Endometrium (tissue), 2 donors: ENCODE data around the gene TCF7.

ENCODE experiments used
- FAIRE-seq: peaks from 2 replicates; lab custom pipeline; 2012; peaks lifted over from hg19 to GRCh38; lab: Jason Lieb, UNC
- donor health status: control.
- donor health status: control.

TCF7 gene

DNA sequence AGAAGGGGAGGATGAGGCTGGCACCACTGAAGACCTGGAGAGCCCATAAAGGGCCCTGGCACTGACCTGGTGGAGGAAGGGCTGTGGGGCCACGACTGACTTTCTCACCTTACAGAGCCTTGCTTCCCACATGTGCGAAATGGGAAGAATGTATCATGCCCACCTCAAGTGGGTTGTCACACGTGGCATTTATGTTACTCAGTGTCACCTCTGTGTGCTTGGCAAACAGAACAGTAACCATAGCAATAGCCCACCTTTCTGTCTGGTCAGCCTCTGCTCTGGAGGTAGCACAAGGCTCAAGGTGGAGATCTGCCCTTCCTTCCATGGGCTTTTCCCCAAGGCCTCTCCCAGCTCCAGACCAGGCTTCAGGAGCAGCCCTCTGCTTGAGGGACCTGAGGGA is 16.7 kb downstream of the TCF7 start:
- no peak for FAIRE-seq

DNA sequence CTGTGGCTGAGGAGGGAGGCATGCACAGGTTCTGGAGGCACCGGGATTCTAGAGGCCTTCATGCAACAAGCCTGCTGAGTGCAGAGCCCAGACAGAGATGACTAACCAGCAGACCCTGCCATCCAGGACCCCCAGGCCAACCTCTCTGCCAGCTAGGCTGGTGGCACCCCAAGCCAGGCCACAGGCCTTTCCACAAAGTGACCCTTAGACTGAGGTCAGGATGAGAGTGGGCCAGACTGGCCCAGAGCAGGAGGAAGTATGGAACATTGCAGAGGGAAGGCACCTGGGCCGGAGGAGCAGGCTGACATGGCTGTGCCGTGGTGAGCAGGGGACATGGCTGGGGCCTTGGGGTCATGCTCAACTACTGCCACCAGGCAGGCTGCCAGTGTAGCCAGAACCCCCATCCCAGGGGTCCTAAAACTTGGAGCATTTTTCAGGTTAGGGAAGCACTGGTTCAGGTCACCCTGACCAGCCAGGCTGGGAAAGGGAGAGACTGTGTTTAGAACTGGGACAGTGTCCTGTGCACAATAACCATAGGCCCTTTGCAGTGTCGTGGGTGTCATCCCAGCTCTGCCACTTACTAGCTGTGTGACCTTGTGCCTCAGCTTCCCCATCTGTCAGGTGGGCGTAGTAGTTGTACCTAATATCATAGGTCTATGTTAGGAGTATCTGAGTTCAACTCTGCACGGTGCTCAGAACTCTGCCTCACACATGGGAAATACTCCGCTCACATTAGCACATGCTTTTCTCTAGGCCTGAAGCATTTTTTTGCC is 17.3 kb downstream of the TCF7 start:
- no peak for FAIRE-seq

DNA sequence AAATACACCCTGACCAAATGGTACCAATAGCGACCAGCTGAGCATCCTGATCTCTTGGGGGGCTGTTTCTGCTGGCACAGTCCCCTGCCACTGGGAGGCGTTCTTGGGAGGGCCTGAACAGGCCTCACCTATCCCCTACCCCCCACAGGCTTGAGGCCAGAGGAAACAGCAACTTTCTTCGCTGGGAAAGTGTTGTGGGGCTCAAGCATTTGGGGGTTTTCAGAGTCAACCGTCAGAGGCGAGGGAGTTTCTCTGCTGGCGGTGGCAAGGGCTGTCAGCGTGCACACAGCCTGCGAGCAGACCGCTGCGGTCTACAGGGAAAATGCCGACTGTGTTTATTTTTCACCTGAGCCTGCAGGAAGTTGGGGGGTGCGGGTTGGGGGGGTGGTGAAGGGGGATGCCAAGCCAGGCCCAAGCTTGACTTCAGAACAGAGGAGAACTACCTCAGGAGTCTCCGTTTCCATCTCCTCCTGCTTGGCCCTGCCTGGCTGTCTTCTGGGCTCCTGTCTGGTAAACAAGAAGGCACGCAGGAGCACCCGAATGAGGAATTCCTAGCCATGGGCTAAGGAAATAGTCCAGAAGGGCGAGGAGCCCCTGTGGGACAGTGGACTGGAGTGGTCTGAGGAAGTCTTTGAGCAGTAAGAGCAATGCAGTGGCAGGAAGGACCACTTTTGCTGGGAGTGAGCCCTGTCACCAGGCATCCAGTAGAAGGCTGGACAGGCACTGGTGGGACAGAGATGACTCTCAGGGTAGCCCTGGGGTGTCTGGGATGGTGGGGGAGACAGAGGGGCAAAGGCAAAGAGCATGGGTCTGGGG is 18.1 kb downstream of the TCF7 start:
- no peak for FAIRE-seq

DNA sequence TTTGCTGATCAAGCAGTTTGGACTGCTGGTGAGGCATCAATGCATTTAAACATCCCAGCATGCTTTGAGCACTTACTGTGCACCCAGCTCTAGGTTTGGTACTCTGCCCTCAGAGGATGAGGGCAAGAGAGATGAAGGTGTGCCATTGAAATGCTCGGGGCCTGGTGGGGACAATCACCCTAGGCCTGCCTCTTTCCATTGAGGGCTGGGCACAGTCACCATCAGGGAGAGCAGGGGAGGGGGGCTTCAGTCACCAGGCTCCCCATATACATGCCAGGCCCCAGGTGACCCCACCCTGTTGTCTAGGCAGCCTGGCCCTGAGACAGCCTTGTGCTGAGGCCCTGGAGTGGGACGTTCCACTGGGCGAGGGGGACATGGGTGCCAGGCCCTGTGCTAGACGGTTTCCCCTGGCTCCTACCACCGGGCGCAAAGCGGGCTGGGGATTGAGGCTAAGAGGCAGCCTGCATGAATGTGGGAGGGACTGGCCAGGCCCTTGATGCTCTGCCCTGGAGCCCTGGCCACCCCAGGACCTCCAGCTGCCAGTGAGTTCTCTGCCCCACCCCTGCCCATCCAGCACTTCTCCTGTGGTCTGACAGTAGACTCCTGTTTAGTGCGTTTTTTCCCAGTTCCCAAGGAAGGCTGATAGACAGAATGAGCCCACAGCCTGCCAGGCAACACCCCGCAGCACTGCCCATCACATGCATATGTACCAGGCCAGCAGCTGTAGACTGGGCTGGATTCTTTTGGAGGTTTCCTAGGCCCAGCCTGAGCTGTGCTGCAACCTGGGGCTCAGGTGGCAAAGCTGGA is 18.9 kb downstream of the TCF7 start:
- FAIRE-seq = no peak

DNA sequence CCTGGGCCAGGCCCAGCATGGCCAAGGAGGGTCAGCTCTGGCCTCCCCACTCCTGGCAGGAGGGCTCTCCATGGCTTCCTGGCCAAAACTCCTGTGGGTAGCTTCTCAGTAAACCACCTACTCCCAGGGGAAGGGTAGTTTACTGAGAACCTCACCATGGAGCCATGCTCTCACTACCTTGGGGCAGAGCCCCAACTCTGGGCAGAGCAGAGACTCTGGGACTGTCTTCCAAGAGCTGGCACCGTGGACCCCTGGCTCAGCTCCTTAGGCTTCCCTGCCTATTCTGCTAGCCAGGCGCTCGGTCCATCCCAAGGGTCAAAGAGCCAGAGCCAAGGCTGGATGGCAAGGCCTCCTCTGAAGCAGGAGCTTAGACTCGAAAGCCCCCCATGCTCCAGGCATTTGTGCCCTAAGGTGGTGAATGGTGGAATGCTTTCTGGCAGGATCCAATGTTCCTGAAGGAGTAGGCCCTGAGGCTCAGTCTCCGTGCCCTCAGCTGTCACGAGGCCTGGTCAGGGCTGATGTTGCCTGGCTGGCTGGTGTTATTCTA is 19.6 kb downstream of the TCF7 start:
- FAIRE-seq = no peak

DNA sequence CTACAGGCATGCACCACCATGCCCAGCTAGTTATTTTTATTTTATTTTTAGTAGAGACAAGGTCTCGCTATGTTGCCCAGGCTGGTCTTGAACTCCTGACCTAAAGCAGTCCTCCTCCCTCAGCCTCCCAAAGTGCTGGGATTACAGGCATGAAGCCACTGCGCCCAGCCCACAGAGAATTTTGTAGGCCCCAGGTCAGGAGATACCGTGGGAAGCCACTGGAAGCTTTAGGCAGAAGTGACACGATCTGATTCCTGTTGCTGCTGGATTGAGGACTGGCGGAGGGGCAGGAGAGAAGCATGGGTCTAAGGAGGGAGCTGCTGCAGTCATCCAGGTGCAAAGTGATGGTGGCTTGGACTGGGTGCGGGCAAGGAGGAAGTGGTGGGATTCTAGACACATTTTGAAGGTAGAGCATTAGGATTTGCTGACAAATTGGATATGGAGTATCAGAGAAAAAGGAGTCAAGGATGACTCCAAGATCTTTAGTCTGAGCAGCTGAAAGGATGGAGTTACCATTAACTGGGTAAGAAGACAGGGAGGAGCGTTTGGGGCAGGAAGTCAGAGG is 20.7 kb downstream of the TCF7 start:
- FAIRE-seq = no peak

DNA sequence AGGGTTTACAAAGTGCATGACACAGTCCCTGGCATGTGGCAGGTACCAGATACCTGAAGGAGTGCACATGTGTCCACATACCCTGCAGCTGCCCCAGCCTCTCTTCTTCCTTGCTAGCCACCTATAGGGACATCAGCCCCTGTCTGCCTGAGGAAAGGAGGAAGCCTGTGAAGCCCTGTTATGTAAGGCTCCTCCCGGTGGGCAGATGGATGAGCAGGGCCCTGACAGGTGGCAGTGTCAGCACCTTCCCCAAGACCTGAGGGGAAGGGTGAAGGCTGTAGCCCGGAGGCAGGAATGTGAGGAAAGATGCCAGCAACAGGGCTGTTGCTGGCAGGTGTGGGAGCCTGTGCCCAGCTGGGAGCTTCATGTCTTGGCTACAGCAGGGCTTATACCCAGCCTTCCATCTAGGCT is 21.7 kb downstream of the TCF7 start:
- no peak for FAIRE-seq

DNA sequence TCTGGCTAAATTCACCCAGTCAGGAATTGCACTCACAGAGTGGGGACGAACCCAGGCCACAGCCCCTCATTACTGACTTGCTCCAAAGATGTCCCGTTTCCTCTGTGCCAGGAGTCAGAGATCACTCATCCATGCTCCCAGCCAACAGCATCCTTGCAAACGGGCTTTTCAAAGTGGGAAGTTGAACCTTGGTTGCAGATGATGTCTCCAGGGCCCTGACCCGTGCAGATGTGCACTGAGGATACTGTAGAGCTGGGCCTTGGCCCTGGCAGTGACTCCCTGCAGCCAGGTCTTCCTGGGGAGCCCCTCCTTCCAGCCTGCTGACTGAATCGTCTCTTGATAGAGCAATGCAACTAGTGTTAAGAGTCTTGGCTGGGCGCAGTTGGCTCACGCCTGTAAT is 22.3 kb downstream of the TCF7 start:
- FAIRE-seq = no peak

DNA sequence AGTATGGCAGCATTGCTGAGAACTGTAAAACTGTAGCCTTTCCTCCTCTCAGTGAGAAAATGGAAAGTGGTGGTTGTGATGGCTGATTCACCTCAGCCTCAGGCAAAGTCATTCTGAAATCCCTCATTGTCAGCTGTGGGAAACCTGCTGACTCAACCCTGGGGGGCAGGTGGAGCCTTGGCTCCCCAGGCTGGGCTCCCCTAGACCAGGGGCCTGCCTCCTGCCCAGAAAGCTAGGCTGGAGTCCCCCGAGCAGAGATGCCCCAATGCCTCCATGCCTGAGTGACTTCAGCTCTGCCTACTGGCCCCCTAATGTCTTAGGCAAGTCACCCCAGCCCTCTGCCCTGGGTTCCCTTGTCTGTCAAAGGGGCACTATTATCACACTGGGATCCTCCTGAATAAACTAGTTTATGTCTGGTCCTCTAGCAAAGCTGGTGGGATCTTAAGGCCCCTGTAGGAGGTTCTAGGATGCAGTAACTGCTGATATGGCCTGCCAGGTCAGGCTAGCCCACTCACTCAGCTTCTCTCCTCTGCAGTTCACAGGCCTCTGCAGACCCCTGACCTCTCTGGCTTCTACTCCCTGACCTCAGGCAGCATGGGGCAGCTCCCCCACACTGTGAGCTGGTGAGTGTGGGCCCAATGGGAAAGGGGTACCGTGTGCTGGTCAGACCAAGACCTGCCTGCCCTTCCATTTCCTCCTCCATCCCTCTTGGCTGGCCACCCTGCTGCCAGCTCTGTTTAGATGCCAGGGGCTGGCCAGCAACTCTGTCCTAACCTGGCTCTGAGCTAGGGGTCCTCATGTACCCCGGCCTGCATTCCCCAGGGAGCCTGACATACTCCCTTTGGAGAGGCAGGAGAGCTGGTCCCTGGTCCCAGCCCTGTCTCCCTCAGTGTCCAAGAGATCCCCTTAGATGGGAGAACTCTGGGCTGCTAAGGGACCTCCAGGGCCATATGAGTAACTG is 24.2 kb downstream of the TCF7 start:
- FAIRE-seq = no peak

DNA sequence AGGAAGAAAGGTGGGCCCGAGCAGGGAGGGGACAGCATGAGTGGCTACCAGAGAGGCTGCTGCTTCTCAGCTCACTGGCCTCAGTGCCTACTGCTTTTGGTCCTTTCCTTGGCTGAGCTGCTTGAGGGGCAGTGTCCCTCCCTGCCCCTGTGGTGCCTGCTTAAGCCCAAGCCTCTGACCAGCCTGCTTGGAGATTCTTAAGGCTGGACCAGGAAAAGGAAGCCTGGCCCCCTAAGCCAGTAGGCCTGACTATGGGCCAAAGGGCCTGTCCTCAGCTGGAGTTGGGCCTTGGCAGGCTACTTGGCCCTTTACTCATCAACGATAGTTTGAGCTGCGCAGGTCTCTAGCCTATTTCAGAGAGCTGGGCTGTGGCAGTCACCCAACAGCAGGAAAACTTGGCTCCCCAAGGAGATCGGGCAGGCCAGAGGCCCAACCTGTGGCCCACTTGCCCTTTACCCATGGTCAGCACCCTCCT is 24.9 kb downstream of the TCF7 start:
- FAIRE-seq = no peak

DNA sequence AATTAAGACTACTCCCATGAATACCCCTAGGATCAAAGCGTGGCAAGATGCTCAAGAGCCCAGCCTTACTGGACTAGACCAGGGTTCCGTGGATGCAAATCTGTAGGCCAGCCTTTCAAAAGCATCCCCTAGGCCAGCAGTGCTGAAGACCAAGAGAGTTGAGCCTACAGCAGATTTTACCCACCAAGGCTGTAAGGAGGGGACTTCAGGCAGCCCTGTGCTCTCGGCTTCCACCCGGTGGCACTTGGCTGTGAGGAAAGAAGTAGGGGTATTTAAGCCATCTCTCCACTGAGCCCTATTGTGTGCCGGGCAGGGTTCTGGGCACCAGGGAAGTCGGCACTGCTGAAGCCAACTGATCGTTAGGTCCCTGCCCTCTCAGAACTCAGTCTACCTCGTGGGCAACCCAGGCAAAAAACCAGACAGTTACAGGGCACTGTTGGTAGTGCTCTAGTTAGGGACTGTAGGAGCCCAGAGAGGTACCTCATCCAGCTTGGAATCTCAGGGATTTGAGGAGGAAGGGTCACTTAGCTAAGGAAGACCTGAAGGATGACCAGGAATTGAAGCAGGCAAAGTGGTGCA is 25.5 kb downstream of the TCF7 start:
- FAIRE-seq = no peak

DNA sequence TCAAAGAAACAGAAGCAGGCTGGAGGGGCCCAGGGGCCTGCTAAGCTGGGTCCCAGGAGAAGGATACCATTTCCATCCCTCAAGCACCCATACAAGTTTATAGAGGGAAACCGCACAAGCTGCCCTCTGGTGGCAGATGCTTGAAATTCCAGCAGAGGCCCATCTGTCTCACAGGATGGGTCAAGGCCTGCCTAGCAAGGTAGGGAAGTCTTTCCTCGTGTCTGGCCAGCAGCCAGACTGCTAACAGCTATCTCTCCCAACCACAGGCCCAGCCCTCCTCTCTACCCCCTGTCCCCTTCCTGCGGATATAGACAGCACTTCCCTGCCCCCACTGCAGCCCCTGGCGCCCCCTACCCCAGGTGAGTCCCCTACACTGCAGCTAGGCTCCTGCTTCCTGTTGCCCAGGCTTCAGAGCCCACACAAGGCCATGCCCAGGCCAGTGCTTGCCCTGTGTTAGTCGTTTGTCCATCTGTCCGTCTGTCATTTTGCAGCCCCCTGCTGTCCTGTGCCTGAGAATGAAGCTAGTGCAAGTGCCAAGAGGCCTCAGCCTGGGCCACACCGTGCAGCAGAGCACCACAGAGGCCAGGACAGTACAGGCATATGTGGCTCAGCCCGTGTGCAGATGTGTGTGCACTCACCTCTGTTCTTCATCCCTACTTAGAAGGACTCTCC is 26.2 kb downstream of the TCF7 start:
- no peak for FAIRE-seq

DNA sequence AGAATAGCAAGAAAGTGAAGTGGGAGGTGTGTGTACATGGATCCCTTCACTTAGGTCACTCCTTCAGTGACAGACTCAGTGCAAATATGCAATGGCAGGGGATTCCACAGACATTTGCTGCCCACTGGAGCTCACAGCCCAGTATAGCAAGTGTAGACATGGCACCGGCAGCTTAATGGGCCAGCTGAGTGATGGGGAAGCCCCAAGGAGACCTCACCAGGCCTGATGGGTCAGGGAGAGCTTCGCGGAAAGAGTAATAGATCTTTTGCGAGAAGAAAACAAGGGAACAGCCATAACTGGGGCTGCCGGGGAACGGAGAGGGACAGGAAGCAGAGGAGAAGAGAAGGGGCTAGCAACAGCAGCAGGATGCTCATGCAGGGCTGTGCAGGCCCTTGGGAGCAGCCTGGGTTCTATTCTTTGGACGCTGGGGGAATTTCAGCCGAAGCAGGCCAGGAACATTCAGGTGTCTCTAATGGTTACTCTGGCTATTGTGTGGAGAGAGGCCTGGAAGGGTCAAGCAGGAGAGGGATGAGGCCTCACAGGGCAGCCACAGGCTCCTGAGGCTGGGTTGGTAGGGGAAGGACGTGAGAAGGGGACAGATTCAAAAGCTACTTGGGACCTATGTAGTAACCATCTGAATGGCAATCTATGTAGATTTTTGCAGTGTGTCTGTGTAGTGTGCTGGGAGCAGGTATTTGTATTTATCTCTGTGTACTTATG is 27.0 kb downstream of the TCF7 start:
- no peak for FAIRE-seq

DNA sequence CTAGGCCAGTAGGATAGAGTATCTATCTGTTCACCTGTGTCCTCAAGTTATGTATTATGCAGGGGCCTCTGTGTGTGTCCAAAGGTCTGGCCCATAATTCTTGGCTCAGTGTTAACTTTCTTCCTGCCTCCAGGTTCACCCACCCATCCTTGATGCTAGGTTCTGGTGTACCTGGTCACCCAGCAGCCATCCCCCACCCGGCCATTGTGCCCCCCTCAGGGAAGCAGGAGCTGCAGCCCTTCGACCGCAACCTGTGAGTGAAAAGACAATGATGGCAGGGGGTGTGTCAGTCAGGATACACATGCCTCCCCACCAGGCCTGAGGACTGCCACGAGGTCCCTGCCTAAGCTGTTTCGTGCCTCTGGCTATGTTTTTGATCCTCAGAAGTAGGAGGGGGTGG is 27.6 kb downstream of the TCF7 start:
- no peak for FAIRE-seq

DNA sequence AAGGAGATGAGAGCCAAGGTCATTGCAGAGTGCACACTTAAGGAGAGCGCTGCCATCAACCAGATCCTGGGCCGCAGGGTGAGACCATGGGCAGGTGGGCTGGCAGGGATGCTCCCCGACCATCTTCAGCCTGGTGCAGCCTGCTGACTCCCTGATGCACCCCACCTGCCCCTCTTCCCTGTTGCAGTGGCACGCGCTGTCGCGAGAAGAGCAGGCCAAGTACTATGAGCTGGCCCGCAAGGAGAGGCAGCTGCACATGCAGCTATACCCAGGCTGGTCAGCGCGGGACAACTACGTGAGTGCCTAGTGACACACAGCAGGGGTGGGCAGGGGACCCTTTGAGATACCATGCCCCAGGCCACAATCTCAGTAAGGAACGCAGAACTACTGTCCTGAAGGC is 28.3 kb downstream of the TCF7 start:
- no peak for FAIRE-seq

DNA sequence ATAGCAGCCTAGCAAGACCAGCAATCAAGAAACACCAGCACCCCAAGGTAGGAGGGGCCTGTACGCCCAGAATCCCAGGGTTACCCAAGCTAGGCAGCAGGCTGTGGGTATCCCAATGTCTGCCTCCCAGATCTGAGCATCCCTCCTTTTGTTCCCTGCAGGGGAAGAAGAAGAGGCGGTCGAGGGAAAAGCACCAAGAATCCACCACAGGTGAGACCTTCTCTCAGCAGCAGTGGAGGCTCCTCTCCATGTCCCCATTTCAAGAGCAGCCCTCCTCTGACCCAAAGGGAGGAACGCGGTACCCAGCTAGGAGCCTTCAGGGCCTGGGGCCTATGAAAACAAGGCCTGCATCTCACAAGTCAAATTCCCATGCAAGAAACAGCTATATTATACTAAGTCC is 28.9 kb downstream of the TCF7 start:
- no peak for FAIRE-seq

DNA sequence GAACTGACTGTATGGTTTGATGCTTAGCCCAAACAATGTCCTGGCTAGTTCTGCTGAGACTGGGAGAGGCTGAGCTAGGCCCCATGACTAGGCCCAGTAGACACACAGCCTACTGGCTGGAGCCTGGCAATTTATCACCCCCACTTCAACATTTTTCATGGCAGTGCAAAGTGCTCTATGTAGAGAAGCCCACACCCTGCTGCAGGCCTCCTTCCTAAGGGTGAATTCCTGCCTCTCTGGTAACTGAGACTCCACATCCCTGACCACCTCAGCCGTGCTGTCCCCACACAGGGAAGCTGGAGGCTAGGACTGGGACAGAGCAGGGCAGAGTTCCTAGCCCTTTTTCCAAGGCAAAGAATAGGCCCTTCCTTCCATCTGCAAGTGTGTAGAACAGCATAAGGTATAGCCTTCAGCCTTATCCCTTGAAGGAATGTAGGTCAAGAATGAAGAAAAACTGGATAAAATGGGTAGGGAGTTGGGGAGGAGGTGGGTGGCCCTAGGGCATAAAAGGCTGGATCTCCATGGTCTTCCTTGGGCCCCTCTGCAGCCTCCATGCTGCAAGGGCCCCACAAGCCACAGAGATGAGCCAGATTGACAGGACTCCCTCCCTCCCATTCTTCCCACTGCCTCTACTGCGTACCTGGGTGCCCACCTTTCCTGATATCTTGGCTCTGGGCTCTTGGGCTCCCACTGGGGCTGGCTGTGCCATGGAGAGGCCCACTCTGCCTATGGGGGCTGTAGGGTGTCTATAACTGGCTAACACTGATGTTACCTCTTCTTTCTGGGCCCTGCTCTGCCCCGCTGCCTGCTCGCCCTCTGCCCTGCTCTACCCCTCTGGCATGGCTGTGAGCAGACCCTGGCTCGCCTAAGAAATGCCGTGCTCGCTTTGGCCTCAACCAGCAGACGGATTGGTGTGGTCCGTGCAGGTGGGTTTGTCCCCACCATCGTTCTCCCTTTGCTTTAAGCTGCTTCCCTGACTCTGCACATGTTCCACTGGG is 29.8 kb downstream of the TCF7 start:
- FAIRE-seq = no peak
